HepG2 (cell line): ENCODE data around the gene HNF1B. TPM values are rescaled to one million over a fixed set of nuclear protein-coding genes. Genes with fewer than 3 reads are reported as not detected.
A peak's percentile ranks its signal among the peaks of the same experiment; 100 is the strongest.

Source experiments
- ATAC-seq: fragments of 200-7000 bp; cut with Tn5 transposase; 3 replicates; pipeline ENCODE4 v1.9.1; 2020; ENCODE audit warnings: mild to moderate bottlenecking, moderate library complexity
- BruUV-seq: library from RNA; stranded (reverse); fragments of 400-500 nt; replicated peaks from 2 replicates; lab custom pipeline; 2021; lab: Mats Ljungman, UMichigan
- CTCF ChIA-PET: fragments of 300-600 bp; formaldehyde crosslinking; extraction: SDS; loops from one replicate; lab custom pipeline; 2021; ENCODE audit warnings: low total read pairs, inconsistent platforms, low intra/inter-chr PET ratio; lab: Yijun Ruan, JAX
- POLR2A ChIA-PET: fragments of 350-600 bp; sonication (Branson Sonifier 250); formaldehyde crosslinking; loops from one replicate; lab custom pipeline; 2020; ENCODE audit warnings: antibody characterized with exemption, inconsistent platforms; lab: Yijun Ruan, JAX
- DNase-seq: peaks from one replicate; pipeline ENCODE4 v3.0.0-alpha.2; 2015; ENCODE audit warnings: low spot score
- FAIRE-seq: peaks from 3 replicates; lab custom pipeline; 2011; peaks lifted over from hg19 to GRCh38; lab: Jason Lieb, UNC
- H2AFZ ChIP-seq: one replicate; pipeline ENCODE4 v1.6.1; 2011; ENCODE audit warnings: low read length, inconsistent platforms
- H3K27ac ChIP-seq: fragments of 300-600 bp; 3 replicates; pipeline ENCODE4 v1.8.0; 2011; ENCODE audit warnings: mixed run types, mild to moderate bottlenecking, mixed read lengths, low read length, inconsistent platforms; ENCODE audit not compliant: insufficient read depth; ENCODE audit errors: extremely low read length
- H3K27me3 ChIP-seq, 2 experiments: fragments of 200-600 bp in 1 of 2; 2 replicates in 1 of 2; 3 replicates in 1 of 2; pipeline versions ENCODE4 v1.6.0 to v1.8.0; 2011; ENCODE audit warnings: low read length in 2 of 2, mild to moderate bottlenecking in 2 of 2, moderate library complexity in 2 of 2, inconsistent platforms in 1 of 2; ENCODE audit not compliant: insufficient read depth in 2 of 2, control insufficient read depth in 1 of 2
- H3K36me3 ChIP-seq, 2 experiments: fragments of 200-600 bp in 1 of 2; replicated peaks in 1 of 2; 2 replicates in 1 of 2; 3 replicates in 1 of 2; pipeline versions ENCODE4 v1.5.1 to v1.8.0; 2011; ENCODE audit warnings: low read length in 2 of 2, inconsistent platforms in 1 of 2; ENCODE audit not compliant: insufficient read depth in 2 of 2, control insufficient read depth in 1 of 2
- H3K4me1 ChIP-seq: 2 replicates; pipeline ENCODE4 v1.5.1; 2012; ENCODE audit warnings: low read length, inconsistent platforms; ENCODE audit not compliant: insufficient read depth
- H3K4me2 ChIP-seq: 2 replicates; pipeline ENCODE4 v1.6.0; 2011; ENCODE audit warnings: low read depth, low read length, inconsistent platforms
- H3K4me3 ChIP-seq, 3 experiments: fragments of 200-600 bp in 1 of 3; sonication (generic), shearing (Covaris generic) in 1 of 3; replicated peaks in 1 of 3; 2 replicates each; pipeline ENCODE4 v1.5.1; 2011 to 2016; ENCODE audit warnings: low read length in 3 of 3, inconsistent platforms in 2 of 3, low read depth in 2 of 3, mild to moderate bottlenecking in 2 of 3, control low read depth in 1 of 3, mixed read lengths in 1 of 3; ENCODE audit not compliant: insufficient read depth in 1 of 3
- H3K79me2 ChIP-seq: one replicate; pipeline ENCODE4 v1.6.1; 2011; ENCODE audit warnings: low read length, inconsistent platforms; ENCODE audit not compliant: insufficient read depth
- H3K9ac ChIP-seq: 2 replicates; pipeline ENCODE4 v1.6.0; 2011; ENCODE audit warnings: mild to moderate bottlenecking, low read depth, low read length, inconsistent platforms; ENCODE audit not compliant: insufficient read depth
- H3K9me3 ChIP-seq: 2 replicates; pipeline ENCODE4 v1.5.1; 2012; ENCODE audit warnings: mild to moderate bottlenecking, low read length
- H4K20me1 ChIP-seq: 2 replicates; pipeline ENCODE4 v1.6.0; 2011; ENCODE audit warnings: inconsistent platforms, mild to moderate bottlenecking, low read length, moderate library complexity; ENCODE audit not compliant: insufficient read depth
- BRF2 ChIP-seq: sonication (generic); formaldehyde crosslinking; IDR thresholded peaks from 2 replicates; pipeline ENCODE4 v1.8.1; 2022; ENCODE audit warnings: mild to moderate bottlenecking, missing genetic modification reagents
- ELF3 ChIP-seq: IDR thresholded peaks from 2 replicates; pipeline ENCODE4 v1.6.1; 2016; ENCODE audit warnings: missing genetic modification reagents, missing compliant biosample characterization
- HDAC2 ChIP-seq: sonication (generic); formaldehyde crosslinking; IDR thresholded peaks from 2 replicates; pipeline ENCODE4 v1.4.0; 2020; ENCODE audit warnings: missing genetic modification reagents
- HNF4G ChIP-seq, 2 experiments: sonication (generic) in 1 of 2; formaldehyde crosslinking in 1 of 2; IDR thresholded peaks; 2 replicates each; pipeline versions ENCODE4 v1.4.0 to v1.6.1; 2011 to 2020; ENCODE audit warnings: borderline replicate concordance in 2 of 2, low read depth in 2 of 2, mild to moderate bottlenecking in 2 of 2, low read length in 1 of 2, missing genetic modification reagents in 1 of 2, moderate library complexity in 1 of 2
- KDM4B ChIP-seq: sonication (generic); formaldehyde crosslinking; IDR thresholded peaks from 2 replicates; pipeline ENCODE4 v1.4.0; 2020; ENCODE audit warnings: missing genetic modification reagents
- NRL ChIP-seq: sonication (generic); formaldehyde crosslinking; IDR thresholded peaks from 2 replicates; pipeline ENCODE4 v1.5.0; 2020; ENCODE audit warnings: missing genetic modification reagents, mild to moderate bottlenecking, moderate library complexity, borderline replicate concordance
- PPARG ChIP-seq: conservative IDR thresholded peaks from 2 replicates; pipeline ENCODE4 v1.6.1; 2016; ENCODE audit warnings: missing biosample characterization, missing genetic modification reagents
- RXRB ChIP-seq: IDR thresholded peaks from 2 replicates; pipeline ENCODE4 v1.6.1; 2016; ENCODE audit warnings: borderline replicate concordance, missing genetic modification reagents, missing compliant biosample characterization
- SALL1 ChIP-seq: sonication (generic); formaldehyde crosslinking; IDR thresholded peaks from 2 replicates; pipeline ENCODE4 v1.8.0; 2022; ENCODE audit warnings: mild to moderate bottlenecking, missing genetic modification reagents
- SP5 ChIP-seq: IDR thresholded peaks from 2 replicates; pipeline ENCODE4 v1.6.1; 2016; ENCODE audit warnings: low read depth, borderline replicate concordance
- ZFX ChIP-seq: sonication (generic); formaldehyde crosslinking; IDR thresholded peaks from 2 replicates; pipeline ENCODE4 v1.4.0; 2020; ENCODE audit warnings: mild to moderate bottlenecking, low read depth, missing genetic modification reagents, moderate library complexity
- ZFY ChIP-seq: sonication (generic); formaldehyde crosslinking; IDR thresholded peaks from 2 replicates; pipeline ENCODE4 v1.4.0; 2020; ENCODE audit warnings: missing genetic modification reagents
- ZNF350 ChIP-seq: sonication (generic); formaldehyde crosslinking; IDR thresholded peaks from 2 replicates; pipeline ENCODE4 v1.4.0; 2020; ENCODE audit warnings: mild to moderate bottlenecking, low read depth, missing genetic modification reagents, borderline replicate concordance
- ZNF724P ChIP-seq: sonication (generic); formaldehyde crosslinking; IDR thresholded peaks from 2 replicates; pipeline ENCODE4 v1.8.0; 2022; ENCODE audit warnings: missing genetic modification reagents, borderline replicate concordance
- WGBS: methylation state at CpG from one replicate; pipeline ENCODE4 v1.1.6; 2017; ENCODE audit warnings: low lambda C conversion rate; 5-methylcytosine and 5-hydroxymethylcytosine counted together
- in situ Hi-C: cut with HindIII; loops from 2 replicates; pipeline ENCODE4 v1.10.0; 2017; ENCODE audit warnings: low pct_unique_long_range_greater_than_20kb; ENCODE audit not compliant: extremely low pct_ligation_motif_present
- intact Hi-C: fragments of 100-400 bp; cut with micrococcal nuclease; formaldehyde crosslinking; loops from one replicate; pipeline ENCODE4 v1.10.0; 2022; ENCODE audit not compliant: unreplicated experiment
- polyA plus RNA-seq, 8 experiments: library from polyadenylated mRNA; depleted of rRNA in 3 of 8; stranded (reverse) in 7 of 8; unstranded in 1 of 8; fragments of >200 nt; fragmentation: Illumina TruSeq in 4 of 8; extraction: Trizol in 4 of 8; gene quantifications; 2 replicates each; pipeline versions ENCODE4 v1.2.1 to v1.2.3, GENCODE V29; 2011 to 2016; ENCODE audit warnings: low read depth in 4 of 8, missing spikeins in 1 of 8, mixed read lengths in 1 of 8; ENCODE audit not compliant: insufficient read depth in 1 of 8
- total RNA-seq, 5 experiments: library from RNA; depleted of rRNA; stranded (reverse); fragments of >200 nt; fragmentation: Illumina TruSeq; extraction: Trizol; gene quantifications; 2 replicates each; pipeline ENCODE4 v1.2.3, GENCODE V29; 2016; ENCODE audit warnings: low read depth in 1 of 5
- TF ChIP-seq, protein P1 (sequence below): sonication (generic); formaldehyde crosslinking; IDR thresholded peaks from 2 replicates; pipeline ENCODE4 v1.8.0; 2022; ENCODE audit warnings: mild to moderate bottlenecking, missing genetic modification reagents, moderate library complexity

Gene HNF1B
- total and polyA plus RNA-seq, 2 of the 13 experiments (the other 11 are each of a cell fraction or from before 2014, with no cell fraction given) = 1.9 to 5.3 TPM

GRCh38 chr17:37700881-37701280, 44.0 kb downstream of the HNF1B start:
- 96% methylated on average over 5 of the region's 6 CpGs for WGBS
- BruUV-seq = no TSS peak
- ATAC-seq = no peak
- H4K20me1 ChIP-seq = no peaks in the 10 kb centered on the region
- no peak for TF ChIP-seq SP5 (CRISPR knock-in tag)
- TF ChIP-seq, protein P1, sequence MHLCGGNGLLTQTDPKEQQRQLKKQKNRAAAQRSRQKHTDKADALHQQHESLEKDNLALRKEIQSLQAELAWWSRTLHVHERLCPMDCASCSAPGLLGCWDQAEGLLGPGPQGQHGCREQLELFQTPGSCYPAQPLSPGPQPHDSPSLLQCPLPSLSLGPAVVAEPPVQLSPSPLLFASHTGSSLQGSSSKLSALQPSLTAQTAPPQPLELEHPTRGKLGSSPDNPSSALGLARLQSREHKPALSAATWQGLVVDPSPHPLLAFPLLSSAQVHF (CRISPR knock-in tag) = 0 out of 2 replicates have a peak, but pooled peaks have one; percentile 29
- H2AFZ ChIP-seq = no peak overlapping the region
- DNase-seq = no peak
- H3K4me2 ChIP-seq = no peak overlapping the region
- no peak overlapping the region for H3K4me3 ChIP-seq
- H3K36me3 ChIP-seq = peaks cover 13 to 15% of the 10 kb centered on the region in 2 experiments; a peak in 4 of 5 replicates
- intact Hi-C loops = loop anchor here (2.0 kb wide), 2 partner anchors 42 to 70 kb away; no protein-coding TSS in a partner anchor
- POLR2A ChIA-PET = interaction anchor here (0.6 kb wide), 1 partner anchor 12 kb away, joined by 3 read pairs; no protein-coding TSS in a partner anchor
- H3K9ac ChIP-seq = no peak overlapping the region
- no peaks in the 10 kb centered on the region for H3K27me3 ChIP-seq
- no peaks in the 10 kb centered on the region for H3K79me2 ChIP-seq
- CTCF ChIA-PET = interaction anchor here (1.0 to 1.8 kb wide), 3 partner anchors 50 to 116 kb away, joined by 3 to 9 read pairs (median 6); no protein-coding TSS in a partner anchor
- FAIRE-seq = no peak
- H3K27ac ChIP-seq = no peak overlapping the region
- in situ Hi-C loops = loop anchor here (5.0 kb wide), 1 partner anchor 49 kb away; no protein-coding TSS in a partner anchor
- H3K9me3 ChIP-seq = no peaks in the 10 kb centered on the region
- H3K4me1 ChIP-seq = peaks cover 50% of the 10 kb centered on the region

DNA sequence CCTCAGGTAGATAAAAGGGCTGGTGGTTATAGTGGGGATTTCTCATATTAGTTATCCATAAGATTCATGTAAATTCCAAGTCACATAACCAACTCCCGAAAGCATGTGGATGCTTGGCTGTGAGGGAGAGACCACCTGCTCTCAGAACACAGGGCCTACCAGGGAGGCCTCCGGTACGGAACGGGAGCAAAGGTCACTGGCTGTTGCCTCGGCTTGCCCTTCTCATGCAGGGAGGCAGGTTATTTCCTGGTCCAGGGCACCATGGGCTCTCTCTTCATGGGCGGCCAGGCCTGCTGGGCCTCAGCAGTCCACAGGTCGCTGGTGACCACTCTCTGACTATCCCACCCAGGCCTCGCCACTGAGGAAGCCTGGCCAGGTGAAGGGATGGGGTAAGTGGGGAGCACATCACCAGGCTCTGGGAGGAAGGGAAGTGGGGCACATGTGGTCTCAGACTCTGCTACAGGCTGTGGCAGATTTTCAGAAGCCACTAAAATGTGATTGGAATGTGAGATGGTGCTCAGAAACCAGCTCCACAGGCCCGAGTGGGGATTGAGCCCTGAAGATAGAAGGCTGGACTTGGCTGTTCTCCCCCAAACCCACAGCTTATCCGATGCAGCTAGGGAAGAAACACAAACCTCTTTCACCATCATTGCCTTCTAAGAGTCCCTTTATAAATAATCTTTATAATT, 45.4 kb downstream of the HNF1B start:
- H4K20me1 ChIP-seq = no peaks in the 10 kb centered on the region
- POLR2A ChIA-PET = interaction anchor here (0.9 to 1.9 kb wide), 3 partner anchors 16 to 43 kb away, joined by 3 to 6 read pairs (median 3); no protein-coding TSS in a partner anchor
- 0 out of 2 replicates have a peak overlapping the region, but pooled peaks have one; percentile 1 for H3K4me2 ChIP-seq
- WGBS = 62% methylated on average over 7 of the region's 10 CpGs
- no TSS peak for BruUV-seq
- H3K79me2 ChIP-seq = no peaks in the 10 kb centered on the region
- H3K36me3 ChIP-seq = peaks cover 13 to 15% of the 10 kb centered on the region in 2 experiments; a peak in 4 of 5 replicates
- H3K9ac ChIP-seq = no peak overlapping the region
- no peaks in the 10 kb centered on the region for H3K27me3 ChIP-seq
- ATAC-seq (no peak), DNase-seq (no peak), FAIRE-seq (no peak)
- in situ Hi-C loops = no loop called here
- no peak overlapping the region for H3K27ac ChIP-seq
- peaks cover 65% of the 10 kb centered on the region for H3K4me1 ChIP-seq
- intact Hi-C loops = loop anchor here (2.0 kb wide), 2 partner anchors 23 to 49 kb away; no protein-coding TSS in a partner anchor
- H2AFZ ChIP-seq = no peak overlapping the region
- CTCF ChIA-PET = no interaction called here
- H3K4me3 ChIP-seq = no peak overlapping the region
- H3K9me3 ChIP-seq = no peaks in the 10 kb centered on the region
- TF ChIP-seq SALL1 (CRISPR knock-in tag) (0 out of 2 replicates have a peak, but pooled peaks have one; percentile 21), NRL (CRISPR knock-in tag) (0 out of 2 replicates have a peak, but pooled peaks have one; percentile 46), HNF4G (IDR thresholded peaks at IDR 0.05; ENCODE audit: borderline replicate concordance, low read depth, low read length) (peak; percentile 58; the same call in 1 of the 2 replicates), HNF4G (CRISPR knock-in tag; IDR thresholded peaks at IDR 0.05; ENCODE audit: borderline replicate concordance, low read depth) (no peak), ZFX (CRISPR knock-in tag) (peak; percentile 71), ZNF724P (CRISPR knock-in tag) (no peak), HDAC2 (CRISPR knock-in tag) (no peak), ELF3 (peak; percentile 93), ZFY (CRISPR knock-in tag) (peak; percentile 52), BRF2 (no peak), ZNF350 (0 out of 2 replicates have a peak, but pooled peaks have one; percentile 17), RXRB (CRISPR knock-in tag) (peak; percentile 68), PPARG (CRISPR knock-in tag) (0 out of 2 replicates have a peak, but pooled peaks have one; percentile 42), KDM4B (CRISPR knock-in tag) (no peak)
